ENCODE results near the gene ANAPC2.

Gene ANAPC2

DNA sequence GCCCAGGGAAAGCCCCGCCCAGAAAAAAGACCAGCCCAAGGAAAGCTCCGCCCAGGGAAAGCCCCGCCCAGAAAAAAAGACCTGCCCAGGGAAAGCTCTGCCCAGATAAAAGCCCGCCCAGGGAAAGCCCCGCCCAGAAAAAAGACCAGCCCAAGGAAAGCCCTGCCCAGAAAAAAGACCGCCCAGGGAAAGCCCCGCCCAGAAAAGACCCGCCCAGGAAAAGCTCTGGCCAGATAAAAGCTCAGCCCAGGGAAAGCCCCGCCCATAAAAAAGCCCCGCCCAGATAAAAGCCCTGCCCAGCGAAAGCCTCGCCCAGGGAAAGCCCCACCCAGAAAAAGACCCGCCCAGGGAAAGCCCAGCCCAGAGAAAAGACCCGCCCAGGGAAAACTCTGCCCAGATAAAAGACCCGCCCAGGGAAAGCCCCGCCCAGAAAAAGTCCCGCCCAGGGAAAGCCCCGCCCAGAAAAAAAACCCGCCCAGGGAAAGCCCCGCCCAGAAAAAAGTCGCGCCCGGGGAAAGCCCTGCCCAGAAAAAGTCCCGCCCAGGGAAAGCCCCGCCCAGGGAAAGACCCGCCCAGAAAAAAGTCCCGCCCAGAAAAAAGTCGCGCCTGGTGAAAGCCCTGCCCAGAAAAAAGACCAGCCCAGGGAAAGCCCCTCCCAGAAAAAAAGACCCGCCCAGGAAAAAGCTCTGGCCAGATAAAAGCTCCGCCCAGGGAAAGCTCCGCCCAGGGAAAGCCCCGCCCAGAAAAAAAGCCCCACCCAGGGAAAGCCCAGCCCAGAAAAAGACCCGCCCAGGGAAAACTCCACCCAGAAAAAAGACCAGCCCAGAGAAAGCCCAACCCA is 37.5 kb downstream of the ANAPC2 start:
- peak; percentile 74 for DNase-seq (ENCODE audit: low read depth)
- TF ChIP-seq MYC (IDR thresholded peaks at IDR 0.05; ENCODE audit: low read depth, low read length) (no peak), POLR2A (IDR thresholded peaks at IDR 0.05; ENCODE audit: extremely low read depth, insufficient read length) (no peak), MAX (IDR thresholded peaks at IDR 0.05; ENCODE audit: low read depth, low read length) (no peak)
- TF ChIP-seq, protein P1, sequence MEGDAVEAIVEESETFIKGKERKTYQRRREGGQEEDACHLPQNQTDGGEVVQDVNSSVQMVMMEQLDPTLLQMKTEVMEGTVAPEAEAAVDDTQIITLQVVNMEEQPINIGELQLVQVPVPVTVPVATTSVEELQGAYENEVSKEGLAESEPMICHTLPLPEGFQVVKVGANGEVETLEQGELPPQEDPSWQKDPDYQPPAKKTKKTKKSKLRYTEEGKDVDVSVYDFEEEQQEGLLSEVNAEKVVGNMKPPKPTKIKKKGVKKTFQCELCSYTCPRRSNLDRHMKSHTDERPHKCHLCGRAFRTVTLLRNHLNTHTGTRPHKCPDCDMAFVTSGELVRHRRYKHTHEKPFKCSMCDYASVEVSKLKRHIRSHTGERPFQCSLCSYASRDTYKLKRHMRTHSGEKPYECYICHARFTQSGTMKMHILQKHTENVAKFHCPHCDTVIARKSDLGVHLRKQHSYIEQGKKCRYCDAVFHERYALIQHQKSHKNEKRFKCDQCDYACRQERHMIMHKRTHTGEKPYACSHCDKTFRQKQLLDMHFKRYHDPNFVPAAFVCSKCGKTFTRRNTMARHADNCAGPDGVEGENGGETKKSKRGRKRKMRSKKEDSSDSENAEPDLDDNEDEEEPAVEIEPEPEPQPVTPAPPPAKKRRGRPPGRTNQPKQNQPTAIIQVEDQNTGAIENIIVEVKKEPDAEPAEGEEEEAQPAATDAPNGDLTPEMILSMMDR (IDR thresholded peaks at IDR 0.05; ENCODE audit: low read depth, low read length), result no peak

GRCh38 chr9:137149942-137150616 is 38.3 kb downstream of the ANAPC2 start:
- TF ChIP-seq POLR2A (IDR thresholded peaks at IDR 0.05; ENCODE audit: extremely low read depth, insufficient read length), result no peak
- TF ChIP-seq MYC (IDR thresholded peaks at IDR 0.05; ENCODE audit: low read depth, low read length), result no peak
- no peak for TF ChIP-seq MAX (IDR thresholded peaks at IDR 0.05; ENCODE audit: low read depth, low read length)
- TF ChIP-seq, protein P1 (IDR thresholded peaks at IDR 0.05; ENCODE audit: low read depth, low read length), result no peak
- DNase-seq (ENCODE audit: low read depth), result peak; percentile 67
- no peak overlapping the region for H3K4me3 ChIP-seq (ENCODE audit: low read depth, low read length)

More for the DNA sequence above, 37.5 kb downstream of the ANAPC2 start:
- no peak overlapping the region for H3K4me3 ChIP-seq (ENCODE audit: low read depth, low read length)

DNA sequence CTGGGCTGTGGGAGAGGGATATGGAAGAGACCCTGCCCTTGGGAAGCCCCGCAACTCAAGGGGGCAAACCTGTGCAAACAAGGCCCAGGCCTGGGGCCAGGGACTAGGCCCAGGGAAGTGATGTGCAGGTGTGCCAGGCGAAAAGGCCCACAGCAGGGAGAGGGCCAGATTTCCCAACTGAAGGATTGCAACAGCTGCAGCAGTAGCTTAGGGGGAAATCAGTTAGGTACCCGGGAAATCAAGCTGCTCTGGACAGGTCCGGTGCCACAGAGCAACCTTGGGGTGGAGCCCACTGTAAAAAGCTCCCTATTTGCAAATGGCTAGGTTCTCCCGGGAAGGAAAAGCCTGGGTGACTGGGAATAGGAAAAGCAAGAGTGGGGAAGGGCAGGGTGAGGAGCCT is 39.0 kb downstream of the ANAPC2 start:
- no peak overlapping the region for H3K4me3 ChIP-seq (ENCODE audit: low read depth, low read length)
- TF ChIP-seq MYC (IDR thresholded peaks at IDR 0.05; ENCODE audit: low read depth, low read length) (no peak), POLR2A (IDR thresholded peaks at IDR 0.05; ENCODE audit: extremely low read depth, insufficient read length) (no peak), MAX (IDR thresholded peaks at IDR 0.05; ENCODE audit: low read depth, low read length) (no peak)
- TF ChIP-seq, protein P1 (IDR thresholded peaks at IDR 0.05; ENCODE audit: low read depth, low read length), result no peak
- no peak for DNase-seq (ENCODE audit: low read depth)

- H3K4me3 ChIP-seq (ENCODE audit: low read depth, low read length), result no peak overlapping the region
- no peak for DNase-seq (ENCODE audit: low read depth)
- TF ChIP-seq MYC (IDR thresholded peaks at IDR 0.05; ENCODE audit: low read depth, low read length), result no peak
- TF ChIP-seq POLR2A (IDR thresholded peaks at IDR 0.05; ENCODE audit: extremely low read depth, insufficient read length), result no peak
- no peak for TF ChIP-seq MAX (IDR thresholded peaks at IDR 0.05; ENCODE audit: low read depth, low read length)
- TF ChIP-seq, protein P1 (IDR thresholded peaks at IDR 0.05; ENCODE audit: low read depth, low read length), result no peak
Observed at GRCh38 chr9:137148661-137149060, 39.7 kb downstream of the ANAPC2 start.

DNA sequence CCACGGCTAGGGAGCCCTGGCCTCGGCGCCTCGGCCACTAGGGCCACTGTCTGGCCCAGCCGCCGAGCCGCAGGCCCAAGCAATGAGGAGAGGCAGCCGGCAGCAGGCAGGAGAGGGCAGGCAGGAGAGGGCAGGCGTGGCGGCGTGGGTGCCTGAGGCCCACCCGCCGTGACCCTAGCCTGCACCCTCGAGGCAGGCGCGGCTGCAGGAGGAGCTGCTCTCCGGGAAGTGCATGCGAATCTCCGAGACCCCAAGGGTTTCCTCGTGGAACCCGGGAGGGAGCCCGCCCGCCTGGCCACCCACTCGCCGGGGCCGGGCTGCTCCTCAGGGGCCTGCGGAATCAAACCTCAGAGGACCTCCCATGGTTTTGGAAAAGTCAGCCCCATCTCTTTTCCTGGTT is 40.1 kb downstream of the ANAPC2 start:
- DNase-seq (ENCODE audit: low read depth), result no peak
- TF ChIP-seq POLR2A (IDR thresholded peaks at IDR 0.05; ENCODE audit: extremely low read depth, insufficient read length) (no peak), MYC (IDR thresholded peaks at IDR 0.05; ENCODE audit: low read depth, low read length) (no peak), MAX (IDR thresholded peaks at IDR 0.05; ENCODE audit: low read depth, low read length) (no peak)
- TF ChIP-seq, protein P1 (IDR thresholded peaks at IDR 0.05; ENCODE audit: low read depth, low read length), result no peak
- no peak overlapping the region for H3K4me3 ChIP-seq (ENCODE audit: low read depth, low read length)
